Gastrocnemius medialis (tissue), 4 donors: ENCODE measurements around the gene PTEN.

Experiments used
- CTCF ChIP-seq, 5 experiments: fragments of 450-650 bp in 3 of 5; fragments of 200-600 bp in 2 of 5; sonication (generic) in 2 of 5; IDR thresholded peaks in 4 of 5; conservative IDR thresholded peaks in 1 of 5; 1 replicate in 4 of 5; 2 replicates in 1 of 5; pipeline ENCODE4 v1.5.1; 2016 to 2019; ENCODE audit warnings: antibody characterized with exemption in 5 of 5, mild to moderate bottlenecking in 3 of 5, moderate library complexity in 3 of 5
- POLR2A ChIP-seq, 2 donors: fragments of 450-650 bp; IDR thresholded peaks; one replicate each; pipeline ENCODE4 v1.6.1; 2017; ENCODE audit warnings: antibody characterized with exemption in 2 of 2, mild to moderate bottlenecking in 2 of 2, moderate library complexity in 2 of 2

GRCh38 chr10:88017781-88018180, 154.4 kb downstream of the PTEN start:
- TF ChIP-seq CTCF (IDR thresholded peaks at IDR 0.05 in 4 of 5, conservative IDR thresholded peaks at IDR 0.05 in 1 of 5): no peak
- TF ChIP-seq POLR2A (IDR thresholded peaks at IDR 0.05): no peak
